ENCODE results near the gene FCAMR.

Gene FCAMR

GRCh38 chr1:206954459-206955342, 15.6 kb downstream of the FCAMR start:
- peak; percentile 18 for DNase-seq

GRCh38 chr1:206953626-206954025, 16.6 kb downstream of the FCAMR start:
- DNase-seq = no peak

GRCh38 chr1:206953126-206953525, 17.1 kb downstream of the FCAMR start:
- no peak for DNase-seq

- no peak for DNase-seq
Measured at GRCh38 chr1:206952171-206952570, 18.1 kb downstream of the FCAMR start.

- DNase-seq = no peak
Measured at GRCh38 chr1:206951318-206952100, 18.8 kb downstream of the FCAMR start.

- no peak for DNase-seq
Measured at GRCh38 chr1:206949641-206950040, 20.6 kb downstream of the FCAMR start.

- no peak for DNase-seq
Measured at GRCh38 chr1:206949208-206949607, 21.1 kb downstream of the FCAMR start.

GRCh38 chr1:206947255-206947654, 23.0 kb downstream of the FCAMR start:
- DNase-seq = no peak

- no peak for DNase-seq
Measured at GRCh38 chr1:206946261-206946660, 24.0 kb downstream of the FCAMR start, which contains the start of gene PIGR. TSS of gene PIGR (minus strand) at chr1:206946466. CDS start at chr1:206940531, 5,935 bp downstream.

- no peak for DNase-seq
Measured at GRCh38 chr1:206945779-206946178, 24.5 kb downstream of the FCAMR start.

GRCh38 chr1:206944703-206945102, 25.6 kb downstream of the FCAMR start:
- DNase-seq = no peak

- DNase-seq = no peak
Measured at GRCh38 chr1:206941766-206942418, 28.4 kb downstream of the FCAMR start.

GRCh38 chr1:206940588-206940936, 29.7 kb downstream of the FCAMR start:
- no peak for DNase-seq

- DNase-seq = no peak
Measured at GRCh38 chr1:206939841-206940587, 30.2 kb downstream of the FCAMR start.

GRCh38 chr1:206939131-206939530, 31.1 kb downstream of the FCAMR start:
- no peak for DNase-seq

- no peak for DNase-seq
Measured at GRCh38 chr1:206937425-206937824, 32.8 kb downstream of the FCAMR start.

GRCh38 chr1:206935491-206936067, 34.7 kb downstream of the FCAMR start:
- no peak for DNase-seq

GRCh38 chr1:206933333-206933945, 36.8 kb downstream of the FCAMR start:
- no peak for DNase-seq

- DNase-seq = no peak
Measured at GRCh38 chr1:206932177-206932576, 38.1 kb downstream of the FCAMR start.

- DNase-seq = no peak
Measured at GRCh38 chr1:206931709-206932108, 38.6 kb downstream of the FCAMR start.

- no peak for DNase-seq
Measured at GRCh38 chr1:206930210-206930798, 40.0 kb downstream of the FCAMR start.
